SK-MEL-5 (cell line): ENCODE measurements around the gene OSTN. TPM values are rescaled to one million over a fixed set of nuclear protein-coding genes. Genes with fewer than 3 reads are reported as not detected.
"Not testable (repeated sequence)": the region's sequence is repeated elsewhere in the genome, so short reads cannot be mapped to it uniquely, and the experiment has no call there.

Experiments
- DNase-seq: peaks from one replicate; pipeline ENCODE4 v3.0.0-alpha.2; 2016; ENCODE audit warnings: low read depth, low spot score
- in situ Hi-C: cut with HindIII; loops from 2 replicates; pipeline ENCODE4 v1.10.0; 2016; ENCODE audit warnings: low sequenced_read_pairs, high pct_unique_total_duplicates, low pct_unique_long_range_greater_than_20kb
- total RNA-seq: library from RNA; depleted of rRNA; stranded (reverse); fragments of >200 nt; shearing (Covaris generic); gene quantifications from 2 replicates; pipeline ENCODE4 v1.2.3, GENCODE V29; 2014

Gene OSTN
- total RNA-seq, 1 experiment from 2014 or later: not detected

DNA sequence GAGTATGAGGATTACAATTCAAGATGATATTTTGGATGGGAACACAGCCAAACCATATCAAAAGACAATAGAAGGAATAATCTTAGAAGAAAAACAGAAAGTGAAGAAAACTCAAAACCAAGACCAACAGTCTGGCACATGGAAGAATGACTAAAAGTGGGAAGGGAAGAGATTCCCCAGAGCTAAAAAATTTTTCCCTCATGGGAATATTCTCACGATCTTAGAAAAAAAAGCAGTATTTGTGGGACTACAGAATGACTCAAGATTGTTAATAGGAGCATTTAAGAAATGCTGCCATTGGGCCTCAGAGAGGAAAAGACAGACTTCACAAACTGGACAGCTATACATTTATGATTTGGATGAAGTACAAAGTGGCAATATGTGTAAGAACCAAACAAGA is 18.3 kb downstream of the OSTN start:
- DNase-seq: no peak
- in situ Hi-C loops: no loop called here

DNA sequence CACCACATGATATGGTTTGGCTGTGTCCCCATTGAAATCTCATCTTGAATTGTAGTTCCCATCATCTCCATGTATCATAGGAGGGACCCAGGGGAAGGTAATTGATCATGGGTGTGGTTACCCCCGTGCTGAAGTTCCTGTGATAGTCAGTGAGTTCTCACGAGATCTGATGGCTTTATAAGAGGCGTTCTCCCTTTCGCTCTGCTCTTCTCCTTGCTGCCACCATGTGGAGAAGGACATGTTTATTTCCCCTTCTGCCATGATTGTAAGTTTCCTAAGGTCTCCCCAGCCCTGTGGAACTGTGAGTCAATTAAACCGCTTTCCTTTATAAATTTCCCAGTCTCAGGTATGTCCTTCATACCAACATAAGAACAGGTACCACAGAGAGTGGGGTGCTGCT is 21.9 kb downstream of the OSTN start:
- in situ Hi-C loops: no loop called here
- peak; percentile 64 for DNase-seq

DNA sequence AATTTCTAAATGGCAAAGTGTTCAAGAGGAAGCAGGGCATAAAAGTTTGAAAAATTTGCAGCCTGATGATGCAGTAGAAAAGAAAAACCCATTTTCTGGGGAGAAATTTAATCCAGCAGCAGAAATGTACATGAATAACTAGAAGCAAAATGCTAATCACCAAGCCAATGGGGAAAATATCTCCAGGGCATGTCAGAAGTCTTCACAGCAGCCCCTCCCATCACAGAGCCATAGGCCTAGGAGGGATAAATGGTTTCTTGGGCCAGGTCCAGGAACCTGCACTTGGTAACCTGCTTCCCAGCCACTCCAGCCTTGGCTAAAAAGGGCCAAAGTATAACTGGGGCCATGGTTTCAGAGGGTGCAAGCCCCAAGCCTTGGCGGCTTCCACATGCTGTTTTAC is 22.6 kb downstream of the OSTN start:
- DNase-seq: no peak
- in situ Hi-C loops: no loop called here

DNA sequence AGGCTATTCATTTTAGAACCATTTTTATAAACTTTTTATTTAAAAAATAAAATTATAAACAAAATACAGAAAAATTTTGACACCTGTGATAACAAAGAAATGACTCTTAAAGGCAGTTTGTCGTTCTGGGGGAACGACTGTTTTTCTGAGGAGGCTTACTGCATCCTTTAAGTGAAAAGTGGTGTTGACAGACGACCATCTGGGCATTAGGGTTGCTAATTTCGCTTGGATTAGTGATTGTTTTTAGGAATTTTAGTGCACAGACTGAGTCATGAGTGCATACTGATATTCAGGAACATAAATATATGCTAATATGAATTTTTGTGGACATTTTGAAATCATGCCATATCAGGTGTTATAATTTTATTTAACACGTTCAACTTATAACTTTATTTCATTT is 28.5 kb downstream of the OSTN start:
- in situ Hi-C loops: no loop called here
- DNase-seq: no peak

DNA sequence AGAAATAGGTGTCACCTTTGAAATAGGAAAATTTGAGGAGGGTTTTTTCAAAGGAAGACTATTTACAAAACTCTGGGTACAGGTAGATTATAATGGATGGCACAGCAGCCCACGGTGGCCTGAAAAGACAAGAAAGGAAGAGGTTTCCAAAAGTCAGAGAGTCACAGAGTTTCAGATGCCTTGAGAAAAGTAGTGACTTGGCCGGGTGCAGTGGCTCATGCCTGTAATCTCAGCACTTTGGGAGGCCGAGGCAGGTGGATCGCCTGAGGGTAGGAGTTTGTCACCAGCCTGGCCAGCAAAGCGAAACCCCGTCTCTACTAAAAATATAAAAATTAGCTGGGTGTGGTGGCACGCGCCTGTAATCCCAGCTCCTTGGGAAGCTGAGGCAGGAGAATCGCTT is 35.2 kb downstream of the OSTN start:
- no peak for DNase-seq
- in situ Hi-C loops: no loop called here

DNA sequence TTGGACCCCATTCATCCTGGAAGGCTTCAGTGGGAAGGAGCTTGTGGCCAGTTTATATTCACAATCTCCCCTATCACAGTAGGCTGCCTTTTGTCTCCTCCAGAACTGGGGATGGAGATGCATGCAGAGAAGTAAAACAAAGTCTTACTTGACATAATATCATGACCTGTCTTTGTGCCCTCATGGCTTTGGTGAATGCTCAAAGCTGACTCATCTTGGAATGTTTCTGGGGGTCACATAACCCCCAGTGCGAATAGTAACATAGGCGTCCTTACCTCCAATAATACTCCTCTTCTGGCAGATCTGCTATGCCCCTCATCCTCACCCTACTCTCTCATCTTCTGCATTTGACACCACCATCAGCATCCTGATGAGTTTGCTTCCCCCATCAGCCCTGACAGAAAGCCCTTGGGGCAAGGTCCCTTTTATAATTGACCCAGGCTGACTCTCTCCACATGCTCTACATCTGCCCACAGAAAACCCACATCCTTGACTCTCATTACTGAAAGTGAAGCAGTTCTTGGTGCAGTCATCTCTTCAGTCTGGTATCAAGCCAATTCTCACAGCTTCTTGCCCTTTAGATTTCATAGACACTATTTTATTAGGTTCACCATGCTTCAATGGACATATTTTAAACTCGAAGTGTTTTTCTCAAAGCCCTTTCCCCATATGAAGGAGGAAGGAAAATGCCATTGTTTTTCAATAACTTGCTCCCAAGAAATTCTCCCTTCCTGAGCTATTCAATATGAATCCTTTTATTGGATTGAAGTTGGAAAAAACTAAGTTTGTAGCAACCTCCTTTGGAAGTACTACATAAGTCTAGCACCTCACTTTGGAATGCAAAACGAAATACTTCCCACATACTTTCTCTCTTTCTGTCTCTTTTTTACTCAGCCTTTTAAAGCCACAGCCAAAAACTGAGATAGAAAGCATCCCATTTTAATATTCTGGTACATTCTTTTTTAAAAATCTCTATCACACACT is 36.6 kb downstream of the OSTN start:
- in situ Hi-C loops: no loop called here
- peak; percentile 49 for DNase-seq

DNA sequence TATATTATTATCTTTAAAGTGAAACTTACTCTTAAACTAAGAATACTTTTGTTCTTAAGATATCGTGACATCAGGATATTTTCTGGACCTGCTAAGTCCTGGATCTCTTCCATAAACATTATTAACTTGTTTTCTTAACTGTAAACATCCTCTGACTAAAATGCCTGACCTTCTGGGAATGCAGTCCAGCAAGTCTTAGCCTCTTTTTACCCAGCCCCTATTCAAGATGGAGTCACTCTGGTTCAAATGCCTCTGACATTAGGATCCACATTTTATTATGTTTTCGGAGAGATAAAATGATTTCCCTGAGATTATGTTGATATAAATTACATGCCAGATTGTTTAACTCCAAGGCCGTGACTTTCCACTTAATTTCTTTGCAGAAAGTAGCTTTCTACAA is 37.6 kb downstream of the OSTN start:
- no peak for DNase-seq
- in situ Hi-C loops: no loop called here

DNA sequence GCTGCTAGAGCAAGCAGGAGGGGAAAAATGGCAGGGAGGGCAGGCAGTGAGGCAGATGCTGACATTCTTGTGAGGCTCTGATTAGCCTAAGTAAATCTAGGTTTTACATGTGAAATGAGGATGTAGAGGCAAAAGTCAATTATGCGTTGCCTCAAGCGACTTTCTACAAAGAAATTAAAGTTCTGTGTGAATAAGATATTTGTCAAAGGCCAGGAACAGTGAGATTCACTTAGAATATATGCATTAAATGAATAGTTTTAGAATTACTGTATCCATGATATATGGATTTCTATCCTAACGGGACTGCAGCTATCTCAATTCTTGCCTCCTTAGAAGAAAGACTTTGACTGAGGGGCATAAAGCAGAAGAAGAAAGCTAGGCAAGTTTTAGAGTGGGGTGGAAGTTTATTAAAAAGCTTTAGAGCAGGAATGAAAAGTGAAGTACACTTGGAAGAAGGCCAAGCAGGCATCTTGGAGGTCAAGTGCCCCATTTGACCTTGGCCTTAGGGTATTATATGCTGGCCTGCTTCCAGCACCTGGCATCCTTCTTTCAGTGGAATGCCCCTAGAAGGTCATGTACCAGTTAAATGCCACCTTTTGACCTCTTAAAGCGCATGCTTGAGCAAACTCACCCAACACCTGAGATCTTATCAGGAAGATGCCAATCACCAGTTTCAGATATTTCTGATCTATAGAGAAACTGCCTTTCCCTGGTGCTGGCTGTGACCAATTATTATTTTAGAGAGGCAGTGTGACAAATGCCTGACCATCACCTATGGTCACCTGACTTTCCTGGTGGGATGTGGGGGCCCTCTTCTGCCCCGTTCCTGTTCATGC is 38.2 kb downstream of the OSTN start:
- no peak for DNase-seq
- in situ Hi-C loops: no loop called here

DNA sequence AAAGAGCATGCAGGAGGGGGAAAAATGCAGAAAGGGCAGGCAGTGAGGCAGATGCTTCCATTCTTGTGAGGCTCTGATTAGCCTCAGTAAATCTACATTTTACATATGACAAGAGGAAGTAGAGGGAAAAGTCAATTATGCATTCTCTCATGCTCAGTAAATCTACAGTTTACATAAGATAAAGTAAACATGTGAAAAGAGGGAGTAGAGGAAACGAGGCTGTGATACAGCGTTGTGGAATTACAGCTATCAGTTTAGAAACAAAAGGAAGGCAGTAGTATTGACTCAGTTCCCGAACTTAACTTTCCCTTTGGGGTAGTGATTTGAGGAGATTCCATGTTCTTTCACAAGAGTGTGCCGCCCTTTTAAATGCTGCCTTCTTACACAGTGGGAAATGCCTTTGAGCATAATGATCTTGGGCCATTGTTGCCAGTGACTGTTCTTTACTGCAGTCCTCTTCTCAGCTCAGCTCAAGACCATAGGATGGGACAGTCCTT is 39.3 kb downstream of the OSTN start:
- in situ Hi-C loops: no loop called here
- DNase-seq: no peak

DNA sequence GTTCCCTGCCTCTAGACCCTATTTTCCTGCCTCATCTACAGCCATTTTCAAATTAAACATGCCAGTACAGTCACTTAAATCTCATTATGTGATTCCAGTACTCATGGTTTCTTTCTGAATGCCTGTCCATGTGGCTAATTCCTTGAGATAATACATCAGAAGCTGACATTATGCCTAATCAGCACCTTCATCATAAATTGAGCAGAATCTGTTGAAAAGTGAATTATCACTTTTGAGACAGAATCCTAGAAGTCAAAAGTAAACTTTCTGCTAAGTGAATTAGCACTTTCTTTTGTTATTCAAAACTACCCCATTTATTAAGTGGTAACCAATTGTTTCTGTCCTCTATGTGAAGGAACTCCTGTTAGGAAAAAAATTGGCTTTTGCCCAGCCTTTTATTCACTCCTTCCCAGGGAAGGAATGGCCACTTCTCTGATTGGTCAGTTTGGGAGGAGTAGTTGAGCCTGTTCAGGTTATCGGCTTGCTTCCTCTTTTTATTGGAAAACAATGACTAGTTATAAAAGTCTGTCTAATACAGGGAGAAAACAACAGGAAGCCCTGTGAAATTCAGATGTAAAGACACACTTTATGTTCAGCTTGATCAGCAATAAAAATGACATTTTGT is 40.5 kb downstream of the OSTN start:
- DNase-seq: no peak
- in situ Hi-C loops: no loop called here

DNA sequence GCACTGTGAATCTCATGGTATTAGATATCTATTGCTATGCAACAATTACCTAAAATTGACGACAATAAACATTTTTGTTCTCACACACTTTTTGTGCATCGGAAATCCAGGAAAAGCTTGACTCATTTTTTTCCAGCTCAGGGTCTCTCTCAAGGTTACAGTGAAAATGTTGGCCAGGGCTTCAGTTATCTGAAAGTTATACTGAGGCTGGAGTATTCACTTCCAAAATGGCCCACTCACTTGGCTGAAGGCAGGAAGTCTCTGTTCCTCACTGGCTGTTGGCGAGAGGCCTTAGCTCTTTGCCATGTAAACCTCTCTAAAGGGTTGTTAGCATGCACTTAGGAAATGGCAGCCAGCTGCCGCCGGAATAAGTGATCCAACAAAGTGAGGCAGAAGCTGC is 41.4 kb downstream of the OSTN start:
- DNase-seq: no peak
- in situ Hi-C loops: no loop called here

DNA sequence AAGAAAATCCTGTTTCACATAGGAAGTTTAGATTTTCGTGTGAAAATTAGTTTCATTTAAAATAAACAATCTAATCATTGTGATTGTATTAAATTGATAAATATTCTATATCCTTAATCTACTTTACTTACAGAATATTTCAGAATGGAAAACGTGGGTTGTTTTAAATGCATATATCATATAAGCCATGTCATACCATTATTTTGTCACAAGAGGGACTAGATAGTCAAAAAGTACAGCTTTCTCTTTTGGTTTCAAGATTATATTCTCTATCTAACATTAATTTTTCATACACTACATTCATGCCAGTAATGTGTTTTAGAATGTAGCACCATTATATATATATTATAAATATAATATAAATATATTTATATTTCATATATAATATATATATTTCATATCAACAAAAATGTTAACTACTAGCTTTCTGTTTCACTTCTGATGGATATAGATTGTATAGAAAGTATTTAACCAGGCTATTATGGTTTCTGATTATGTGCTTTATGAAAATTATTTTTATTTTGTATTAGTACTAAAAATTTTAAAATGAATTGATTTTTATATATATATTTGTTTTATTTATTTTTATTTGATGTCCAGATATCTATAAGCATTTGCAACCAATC is 45.3 kb downstream of the OSTN start:
- in situ Hi-C loops: no loop called here
- peak; percentile 49 for DNase-seq

DNA sequence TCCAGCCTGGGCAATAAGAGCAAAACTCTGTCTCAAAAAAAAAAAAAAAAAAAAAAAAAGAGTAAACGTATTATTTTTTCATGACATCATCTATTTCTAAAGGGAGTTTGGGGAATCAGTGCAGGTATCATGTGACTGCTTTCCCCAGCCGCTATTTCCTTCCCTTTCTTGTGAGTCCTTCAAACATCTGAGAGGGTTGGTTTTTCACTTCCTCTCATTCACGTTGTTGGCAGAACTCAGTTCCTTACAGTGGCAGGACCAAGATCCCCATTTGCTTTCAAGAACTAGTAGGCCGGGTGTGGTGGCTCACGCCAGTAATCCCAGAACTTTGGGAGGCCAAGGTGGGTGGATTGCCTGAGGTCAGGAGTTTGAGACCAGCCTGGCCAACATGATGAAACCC is 47.0 kb downstream of the OSTN start:
- DNase-seq, in situ Hi-C loops: not testable (repeated sequence)

DNA sequence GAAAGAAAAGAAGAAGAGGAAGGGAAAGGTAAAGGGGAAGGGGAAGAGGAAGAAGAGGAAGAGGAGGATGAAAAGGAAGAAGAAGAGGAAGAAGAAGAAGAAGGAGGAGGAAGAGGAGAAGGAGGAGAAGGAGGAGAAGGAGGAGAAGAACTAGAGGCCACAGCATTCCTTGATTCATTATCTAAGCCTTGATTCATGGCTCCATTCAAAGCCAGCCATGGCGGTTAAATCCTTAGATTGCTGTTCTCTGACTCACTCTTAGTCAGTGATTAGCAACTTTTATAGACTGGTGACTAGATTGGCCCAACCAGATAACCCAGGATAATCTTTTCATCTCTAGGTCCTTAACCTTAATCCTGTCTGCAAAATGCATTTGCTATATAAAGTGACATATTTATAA is 47.6 kb downstream of the OSTN start:
- DNase-seq: no peak
- in situ Hi-C loops: no loop called here

DNA sequence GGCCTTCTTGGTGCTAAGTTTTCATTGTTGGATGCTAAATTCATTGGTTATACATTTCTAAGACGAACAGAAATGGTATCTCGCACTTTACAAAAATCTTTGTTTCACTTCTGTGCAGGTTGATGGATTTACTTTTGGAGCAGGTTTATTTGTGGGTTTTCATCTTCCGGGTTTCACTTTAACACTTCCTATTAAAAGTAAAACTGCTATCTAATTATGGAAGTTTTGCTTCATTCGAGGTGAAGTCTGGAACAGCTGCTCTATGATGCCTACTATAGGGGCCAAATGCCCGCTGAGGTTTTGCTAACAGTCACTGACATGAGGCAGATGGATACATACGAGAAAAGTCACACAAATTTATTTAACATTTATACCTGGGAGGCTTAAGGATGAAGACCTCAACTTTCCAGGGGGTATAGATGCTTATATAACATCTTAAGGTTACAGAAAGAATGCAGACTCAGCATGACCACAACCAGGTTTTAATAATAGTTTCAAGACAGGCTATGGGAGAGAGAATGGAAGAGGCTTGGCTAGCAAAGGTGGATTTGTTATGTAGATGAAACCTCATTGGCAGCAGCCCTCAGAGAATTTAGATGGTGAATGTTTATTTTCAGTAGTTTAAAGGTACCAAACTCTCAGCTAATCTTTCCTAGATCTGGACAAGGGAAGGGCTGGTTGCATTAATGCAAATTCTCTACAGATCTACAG is 54.2 kb downstream of the OSTN start:
- DNase-seq: no peak
- in situ Hi-C loops: no loop called here

DNA sequence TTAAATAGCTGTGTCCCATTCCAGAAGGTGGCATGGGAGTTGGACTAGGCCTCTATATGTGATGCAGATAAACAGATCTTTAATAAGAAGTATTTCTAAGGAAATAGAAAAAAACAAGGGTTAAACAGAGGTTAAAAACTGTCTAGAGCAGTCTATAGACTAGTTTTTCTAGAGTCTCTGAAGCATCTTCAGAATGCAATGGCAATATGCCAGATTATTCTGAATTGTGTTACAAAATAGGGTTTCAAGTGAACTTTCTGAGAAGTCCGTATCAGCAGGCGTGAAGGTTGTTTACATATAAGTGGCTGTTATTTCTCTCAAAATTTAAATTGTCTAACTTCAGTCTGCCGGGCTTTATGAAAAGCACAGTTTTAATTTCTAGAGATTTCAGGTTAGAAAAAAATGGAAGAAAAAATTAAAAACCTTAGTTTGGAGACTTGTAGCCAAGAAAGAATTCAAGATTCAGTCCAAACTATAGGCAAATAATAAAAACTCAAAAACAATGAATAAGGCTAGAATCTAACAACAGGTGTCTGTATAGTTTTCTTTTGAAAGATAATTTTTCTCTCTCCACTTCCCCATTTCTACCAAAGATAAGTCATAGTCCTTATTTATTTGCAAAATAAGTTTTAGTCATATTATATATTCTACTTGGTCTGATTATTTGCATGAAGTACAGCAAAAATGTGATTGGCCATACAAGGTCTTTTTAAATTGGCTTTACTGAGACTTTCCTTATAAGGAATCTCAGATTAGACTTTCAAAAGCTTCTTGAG is 55.2 kb downstream of the OSTN start:
- in situ Hi-C loops: no loop called here
- DNase-seq: no peak
